ENCODE data around the gene NOX3.
"Not testable (repeated sequence)": the region's sequence is repeated elsewhere in the genome, so short reads cannot be mapped to it uniquely, and the experiment has no call there.

NOX3 gene, protein sequence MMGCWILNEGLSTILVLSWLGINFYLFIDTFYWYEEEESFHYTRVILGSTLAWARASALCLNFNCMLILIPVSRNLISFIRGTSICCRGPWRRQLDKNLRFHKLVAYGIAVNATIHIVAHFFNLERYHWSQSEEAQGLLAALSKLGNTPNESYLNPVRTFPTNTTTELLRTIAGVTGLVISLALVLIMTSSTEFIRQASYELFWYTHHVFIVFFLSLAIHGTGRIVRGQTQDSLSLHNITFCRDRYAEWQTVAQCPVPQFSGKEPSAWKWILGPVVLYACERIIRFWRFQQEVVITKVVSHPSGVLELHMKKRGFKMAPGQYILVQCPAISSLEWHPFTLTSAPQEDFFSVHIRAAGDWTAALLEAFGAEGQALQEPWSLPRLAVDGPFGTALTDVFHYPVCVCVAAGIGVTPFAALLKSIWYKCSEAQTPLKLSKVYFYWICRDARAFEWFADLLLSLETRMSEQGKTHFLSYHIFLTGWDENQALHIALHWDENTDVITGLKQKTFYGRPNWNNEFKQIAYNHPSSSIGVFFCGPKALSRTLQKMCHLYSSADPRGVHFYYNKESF

DNA sequence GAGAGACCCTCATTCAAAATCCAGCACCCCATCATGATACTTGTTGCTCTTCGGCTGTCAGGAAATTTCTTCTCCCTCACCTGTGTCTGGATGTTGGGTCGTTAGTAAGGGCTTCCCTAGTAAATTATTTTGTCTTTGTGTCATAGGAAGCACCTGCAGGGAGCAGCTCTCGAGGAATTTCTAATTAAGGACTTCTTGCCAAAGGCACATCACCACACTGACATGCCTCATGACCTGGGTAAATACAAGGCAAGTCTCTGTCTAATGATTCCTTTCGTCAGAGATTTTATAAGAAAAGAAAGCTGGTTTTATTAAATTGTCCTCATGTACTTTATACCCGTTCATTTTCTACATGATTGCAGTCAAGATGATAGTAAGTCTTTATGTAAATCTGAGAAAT lies at the start of gene NOX3:
Gene NOX3, minus strand, starts transcription at position 74 of the 400 bp plus-strand sequence. Its CDS starts 39 bp downstream, at position 35.
- no peaks in the 10 kb centered on the region for H3K27me3 Mint-ChIP-seq
- H3K4me3 Mint-ChIP-seq = no peak within 1 kb of the TSS
- H3K27ac Mint-ChIP-seq = no peak within 1 kb of the TSS
- DNase-seq = no peak
- H3K9me3 Mint-ChIP-seq = no peaks in the 10 kb centered on the region
- no peaks in the 10 kb centered on the region for H3K4me1 Mint-ChIP-seq
- CTCF ChIA-PET = no interaction called here
- H3K36me3 Mint-ChIP-seq = no peaks in the 10 kb centered on the region

DNA sequence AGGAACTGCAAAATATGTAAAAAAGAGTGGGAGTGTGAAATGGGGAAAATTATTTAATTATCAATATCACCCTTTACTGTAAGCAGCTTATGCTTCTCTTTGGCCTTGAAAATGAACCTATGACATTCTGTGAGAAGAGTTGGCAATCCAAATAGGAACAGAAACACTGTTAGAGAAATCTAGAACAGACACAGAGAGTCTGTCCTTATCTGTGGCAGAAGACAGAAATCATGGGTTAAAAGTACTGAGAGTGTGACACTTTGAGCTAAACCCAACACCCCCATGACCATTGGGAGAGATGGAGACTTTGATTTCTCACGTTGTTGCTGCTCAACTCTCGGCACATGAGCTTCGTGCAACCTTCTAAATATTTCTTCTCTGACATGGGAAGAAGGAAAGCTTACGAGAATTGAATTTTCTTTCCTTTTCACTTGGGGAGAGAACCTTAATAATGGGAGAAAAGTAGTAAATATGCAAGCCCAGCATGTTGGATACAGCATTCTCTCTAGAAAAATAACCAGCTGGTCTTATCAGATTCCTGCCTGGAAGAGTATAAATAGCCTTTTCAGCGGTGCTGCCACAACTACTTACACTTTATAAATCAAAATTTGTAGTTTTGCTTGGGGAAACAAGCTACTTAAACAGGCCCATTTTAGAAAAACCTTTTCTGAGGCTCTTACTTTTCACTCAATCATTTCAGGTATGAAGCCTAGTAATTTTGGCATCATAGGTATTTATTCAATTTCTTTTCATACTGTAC lies 49.4 kb upstream of the NOX3 start:
- Mint-ChIP-seq H3K9me3 (peaks cover 5% of the 10 kb centered on the region), H3K27ac (no peak overlapping the region), H3K36me3 (no peaks in the 10 kb centered on the region), H3K27me3 (no peaks in the 10 kb centered on the region), H3K4me3 (no peak overlapping the region), H3K4me1 (no peaks in the 10 kb centered on the region)
- DNase-seq = no peak
- CTCF ChIA-PET = interaction anchor here (0.7 kb wide), 1 partner anchor 19 kb away, joined by 3 read pairs; no protein-coding TSS in a partner anchor

DNA sequence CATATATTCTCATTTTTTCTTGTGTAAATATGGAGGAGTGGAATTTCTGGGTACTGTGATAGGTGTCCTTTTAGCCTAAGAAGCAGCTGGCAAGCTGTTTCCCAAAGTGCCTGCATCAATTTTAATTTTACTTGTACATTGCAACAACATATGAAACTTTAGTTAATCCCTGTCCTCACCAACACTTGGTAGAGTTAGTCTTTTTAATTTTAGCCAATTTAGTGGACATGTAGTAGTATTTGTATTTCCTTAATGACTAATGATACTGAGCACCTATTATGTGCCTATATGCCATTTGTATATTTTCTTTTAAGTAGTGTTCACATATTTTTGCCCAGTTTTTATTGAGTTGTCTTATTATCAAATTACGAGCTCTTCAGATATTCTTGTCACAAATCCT lies 46.8 kb upstream of the NOX3 start:
- no peak for DNase-seq
- H3K4me3 Mint-ChIP-seq = no peak overlapping the region
- CTCF ChIA-PET = no interaction called here
- no peak overlapping the region for H3K27ac Mint-ChIP-seq
- H3K36me3 Mint-ChIP-seq = no peaks in the 10 kb centered on the region
- no peaks in the 10 kb centered on the region for H3K4me1 Mint-ChIP-seq
- H3K27me3 Mint-ChIP-seq = no peaks in the 10 kb centered on the region
- H3K9me3 Mint-ChIP-seq = peaks cover 5% of the 10 kb centered on the region

DNA sequence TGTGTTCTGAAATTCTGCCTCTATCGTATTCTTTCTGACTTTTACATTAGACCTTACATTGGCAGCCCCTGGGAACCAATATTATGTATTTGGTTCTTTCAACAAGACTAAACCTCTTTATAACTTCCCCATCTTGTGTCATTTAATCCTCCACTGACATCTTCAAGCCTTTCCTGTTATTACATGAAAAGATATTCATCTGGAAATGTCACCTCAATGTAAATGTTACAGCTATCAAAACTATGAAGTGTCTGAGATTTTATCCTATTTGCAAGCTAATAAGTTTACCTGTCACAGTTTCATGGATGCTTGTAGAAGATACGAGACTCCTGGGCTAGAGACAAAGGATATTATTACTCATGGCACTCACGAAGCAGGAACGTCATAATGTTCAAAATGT lies 43.9 kb upstream of the NOX3 start:
- H3K27me3 Mint-ChIP-seq = no peaks in the 10 kb centered on the region
- no peak overlapping the region for H3K4me3 Mint-ChIP-seq
- peaks cover 5% of the 10 kb centered on the region for H3K9me3 Mint-ChIP-seq
- no peaks in the 10 kb centered on the region for H3K4me1 Mint-ChIP-seq
- CTCF ChIA-PET = interaction anchor here (1.3 kb wide), 1 partner anchor 171 kb away, joined by 3 read pairs; no protein-coding TSS in a partner anchor
- no peak for DNase-seq
- no peak overlapping the region for H3K27ac Mint-ChIP-seq
- no peaks in the 10 kb centered on the region for H3K36me3 Mint-ChIP-seq

DNA sequence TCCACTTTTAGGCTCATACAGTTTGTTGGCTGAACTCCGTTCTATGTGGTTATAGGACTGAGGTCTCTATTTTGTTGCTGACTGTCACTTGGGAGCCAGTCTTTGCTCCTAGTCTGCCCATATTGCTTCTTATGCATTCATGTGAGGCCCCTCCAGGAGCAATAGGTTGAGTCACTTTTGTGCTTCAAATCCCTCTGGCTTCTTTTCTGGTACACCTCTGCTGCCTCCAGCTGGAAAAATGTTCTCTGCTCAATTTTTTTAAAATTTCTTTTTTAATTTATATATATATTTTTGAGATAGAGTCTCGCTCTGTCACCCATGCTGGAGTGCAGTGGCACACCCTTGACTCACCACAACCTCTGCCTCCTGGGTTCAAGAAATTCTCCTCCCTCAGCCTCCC lies 42.7 kb upstream of the NOX3 start:
- CTCF ChIA-PET = interaction anchor here (0.6 kb wide), 1 partner anchor 290 kb away, joined by 3 read pairs; no protein-coding TSS in a partner anchor
- no peaks in the 10 kb centered on the region for H3K4me1 Mint-ChIP-seq

DNA sequence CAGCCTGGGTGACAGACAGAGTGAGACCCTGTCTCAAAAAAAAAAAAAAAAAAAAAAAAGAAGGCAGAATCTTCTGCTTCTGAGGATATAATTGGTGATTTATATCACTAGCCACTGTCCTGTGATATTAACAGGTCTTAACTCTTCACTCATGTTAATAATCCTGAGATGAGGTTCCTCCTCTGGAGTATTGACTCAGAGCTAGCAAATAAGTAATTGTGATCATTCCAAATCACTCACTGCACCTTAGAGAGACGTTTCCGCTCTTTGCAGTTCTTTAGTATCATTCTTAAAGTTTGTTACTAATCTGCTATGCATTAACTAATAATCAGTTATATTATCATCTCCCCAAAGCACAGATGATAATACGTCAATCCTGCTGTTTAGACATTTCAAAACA lies 41.6 kb upstream of the NOX3 start:
- no peaks in the 10 kb centered on the region for H3K4me1 Mint-ChIP-seq
- H3K4me3 Mint-ChIP-seq = no peak overlapping the region
- no peak overlapping the region for H3K27ac Mint-ChIP-seq
- DNase-seq = no peak
- CTCF ChIA-PET = no interaction called here
- H3K36me3 Mint-ChIP-seq = no peaks in the 10 kb centered on the region
- no peaks in the 10 kb centered on the region for H3K27me3 Mint-ChIP-seq
- H3K9me3 Mint-ChIP-seq = peaks cover 2% of the 10 kb centered on the region

More for the DNA sequence above, 42.7 kb upstream of the NOX3 start:
- Mint-ChIP-seq H3K9me3 (peaks cover 5% of the 10 kb centered on the region), H3K4me3 (no peak overlapping the region), H3K36me3 (no peaks in the 10 kb centered on the region), H3K27me3 (no peaks in the 10 kb centered on the region), H3K27ac (no peak overlapping the region)
- no peak for DNase-seq

DNA sequence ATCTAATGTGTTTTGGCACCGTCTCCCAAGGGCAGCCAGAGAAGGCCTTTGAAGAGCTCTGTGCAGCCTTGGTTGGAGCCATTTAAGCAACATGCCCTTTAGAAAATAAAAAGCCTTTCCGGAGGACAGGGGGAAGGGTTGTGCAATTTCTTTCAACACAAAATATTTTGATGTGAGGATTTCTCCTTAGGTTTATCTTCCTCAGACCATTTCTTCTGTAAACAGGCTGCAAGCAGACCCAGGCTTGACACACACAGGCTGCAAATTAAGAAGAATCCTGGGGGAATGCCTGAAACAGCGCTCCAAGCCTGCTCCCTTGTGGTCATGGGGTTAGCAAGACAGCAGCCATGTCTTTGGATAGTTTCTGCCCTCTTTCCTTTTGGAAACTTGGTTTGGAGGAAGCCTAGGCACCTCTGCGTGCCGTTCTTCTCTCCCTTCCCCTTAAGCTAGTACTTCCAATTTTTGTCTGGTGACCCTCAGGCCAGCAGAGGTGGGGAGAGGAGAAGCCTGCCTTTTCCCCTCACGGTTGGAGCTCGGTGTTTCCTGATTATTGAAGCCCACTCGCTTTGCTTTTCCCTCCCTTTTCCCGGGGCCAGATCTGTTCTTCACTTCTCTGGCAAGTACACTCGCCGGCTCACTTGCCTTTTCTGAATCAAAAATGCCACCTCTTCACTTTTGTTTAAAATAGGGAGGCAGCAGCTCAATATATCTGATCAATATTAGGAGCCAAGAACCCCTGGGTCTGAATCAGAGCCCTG lies 39.6 kb upstream of the NOX3 start:
- H3K4me3 Mint-ChIP-seq = no peak overlapping the region
- DNase-seq = no peak
- H3K36me3 Mint-ChIP-seq = no peaks in the 10 kb centered on the region
- H3K27ac Mint-ChIP-seq = no peak overlapping the region
- H3K9me3 Mint-ChIP-seq = peaks cover 1% of the 10 kb centered on the region
- H3K27me3 Mint-ChIP-seq = no peaks in the 10 kb centered on the region
- H3K4me1 Mint-ChIP-seq = no peaks in the 10 kb centered on the region
- CTCF ChIA-PET = no interaction called here

DNA sequence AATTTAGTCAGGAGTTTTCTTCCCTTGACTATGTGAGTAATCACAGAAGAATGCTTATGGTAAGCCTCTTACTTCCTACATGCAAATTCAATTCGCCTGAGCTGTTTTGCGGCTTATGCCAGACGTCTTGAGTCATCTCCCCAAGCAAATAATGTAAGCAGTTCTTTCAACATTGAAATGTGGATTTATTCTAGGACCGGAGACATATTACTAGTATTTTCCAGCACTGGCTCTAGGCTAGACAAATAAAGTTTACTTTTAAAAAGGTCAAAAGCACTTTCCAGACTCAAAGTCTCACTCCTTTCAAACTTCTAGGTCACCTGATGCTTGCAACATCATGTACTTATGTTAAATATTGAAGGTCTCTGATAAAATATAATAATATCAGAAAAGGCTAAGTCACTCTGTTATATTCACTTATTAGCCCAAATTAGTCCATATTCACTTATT lies 38.1 kb upstream of the NOX3 start:
- DNase-seq = no peak
- Mint-ChIP-seq H3K4me3 (no peak overlapping the region), H3K36me3 (no peaks in the 10 kb centered on the region), H3K9me3 (peaks cover 1% of the 10 kb centered on the region), H3K27ac (no peak overlapping the region), H3K27me3 (no peaks in the 10 kb centered on the region), H3K4me1 (no peaks in the 10 kb centered on the region)
- CTCF ChIA-PET = no interaction called here

DNA sequence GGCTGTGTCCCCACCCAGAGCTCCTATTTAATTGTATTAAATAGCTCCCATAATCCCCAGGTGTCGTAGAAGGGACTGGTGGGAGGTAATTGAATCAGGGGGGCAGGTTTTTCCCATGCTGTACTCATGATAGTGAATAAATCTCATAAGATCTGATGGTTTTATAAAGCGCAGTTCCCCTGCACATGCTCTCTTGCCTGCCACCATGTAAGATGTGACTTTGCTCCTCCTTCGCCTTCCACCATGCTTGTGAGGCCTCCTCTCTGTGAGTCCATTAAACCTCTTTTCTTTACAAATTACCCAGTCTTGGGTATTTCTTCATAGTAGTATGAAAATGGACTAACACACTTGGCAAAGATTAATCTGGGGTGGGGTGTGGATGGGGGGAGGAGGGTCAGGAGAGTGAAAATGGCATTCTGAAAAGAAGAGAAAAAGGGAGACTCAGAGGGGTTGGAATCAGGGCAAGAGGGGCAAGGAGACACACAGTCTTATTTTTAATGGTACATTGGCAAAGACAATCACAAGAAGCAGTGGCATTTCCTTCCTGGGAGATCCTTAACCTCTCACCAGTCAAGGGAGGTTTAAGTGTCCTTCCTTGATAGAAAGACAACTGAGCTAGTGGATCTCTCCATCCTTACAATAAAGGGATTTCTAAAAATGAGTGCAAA lies 37.5 kb upstream of the NOX3 start:
- no peaks in the 10 kb centered on the region for H3K4me1 Mint-ChIP-seq
- no peaks in the 10 kb centered on the region for H3K27me3 Mint-ChIP-seq
- H3K9me3 Mint-ChIP-seq = peaks cover 1% of the 10 kb centered on the region
- H3K36me3 Mint-ChIP-seq = no peaks in the 10 kb centered on the region
- CTCF ChIA-PET = no interaction called here
- DNase-seq = no peak
- no peak overlapping the region for H3K4me3 Mint-ChIP-seq
- no peak overlapping the region for H3K27ac Mint-ChIP-seq

DNA sequence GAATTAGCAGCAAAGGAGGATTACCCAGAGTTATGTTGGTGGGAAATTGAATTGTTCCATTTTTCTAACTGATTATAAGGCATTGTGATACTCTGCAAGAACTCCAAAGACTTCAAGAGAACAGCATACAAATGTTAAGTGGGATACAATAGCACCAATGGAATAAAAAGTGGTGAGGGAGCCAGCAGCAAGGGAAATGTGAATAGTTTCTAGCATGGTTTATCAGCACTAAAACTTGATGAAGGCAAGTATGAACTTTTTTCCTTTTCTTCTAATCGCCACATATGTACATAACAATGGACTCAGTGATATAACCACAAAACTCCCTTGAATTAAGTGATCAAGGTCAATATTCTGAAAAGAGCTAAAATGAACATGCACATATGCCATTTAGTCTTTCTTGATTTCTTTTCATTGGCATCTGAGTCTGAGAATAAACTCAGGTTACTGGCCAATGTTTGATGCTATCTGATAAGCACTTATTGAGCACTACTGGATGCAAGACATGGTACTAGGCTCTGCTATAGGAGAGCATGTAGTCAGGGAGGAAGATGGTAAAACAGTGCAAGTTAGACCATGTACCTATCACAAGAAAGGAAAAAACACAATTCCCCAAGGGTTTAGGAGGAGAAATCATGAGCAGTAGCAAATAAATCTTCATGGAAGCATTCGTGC lies 36.6 kb upstream of the NOX3 start:
- peaks cover 1% of the 10 kb centered on the region for H3K9me3 Mint-ChIP-seq
- no peaks in the 10 kb centered on the region for H3K36me3 Mint-ChIP-seq
- no peak overlapping the region for H3K4me3 Mint-ChIP-seq
- CTCF ChIA-PET = no interaction called here
- H3K4me1 Mint-ChIP-seq = no peaks in the 10 kb centered on the region
- H3K27me3 Mint-ChIP-seq = no peaks in the 10 kb centered on the region
- DNase-seq = no peak
- H3K27ac Mint-ChIP-seq = no peak overlapping the region

DNA sequence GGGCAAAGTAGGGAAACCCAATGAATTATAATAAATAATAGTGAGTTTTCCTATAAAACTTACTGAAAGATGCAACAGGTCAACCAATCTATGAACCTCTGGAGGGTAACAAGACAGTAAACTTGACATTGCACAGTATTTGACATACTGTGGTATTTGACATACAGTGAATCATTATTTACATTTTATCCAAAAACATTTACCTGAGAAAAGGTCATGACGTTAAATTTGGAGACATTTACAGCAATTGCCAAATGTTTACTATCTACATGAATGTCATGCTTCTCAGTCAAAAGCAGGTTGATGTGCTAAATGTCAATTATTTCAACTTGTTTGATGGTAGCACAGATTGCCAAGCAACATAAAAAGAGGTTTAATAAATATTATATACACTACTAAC lies 35.8 kb upstream of the NOX3 start:
- Mint-ChIP-seq H3K27ac (no peak overlapping the region), H3K4me1 (no peaks in the 10 kb centered on the region), H3K4me3 (no peak overlapping the region), H3K36me3 (no peaks in the 10 kb centered on the region), H3K27me3 (no peaks in the 10 kb centered on the region), H3K9me3 (peaks cover 1% of the 10 kb centered on the region)
- CTCF ChIA-PET = no interaction called here
- no peak for DNase-seq

DNA sequence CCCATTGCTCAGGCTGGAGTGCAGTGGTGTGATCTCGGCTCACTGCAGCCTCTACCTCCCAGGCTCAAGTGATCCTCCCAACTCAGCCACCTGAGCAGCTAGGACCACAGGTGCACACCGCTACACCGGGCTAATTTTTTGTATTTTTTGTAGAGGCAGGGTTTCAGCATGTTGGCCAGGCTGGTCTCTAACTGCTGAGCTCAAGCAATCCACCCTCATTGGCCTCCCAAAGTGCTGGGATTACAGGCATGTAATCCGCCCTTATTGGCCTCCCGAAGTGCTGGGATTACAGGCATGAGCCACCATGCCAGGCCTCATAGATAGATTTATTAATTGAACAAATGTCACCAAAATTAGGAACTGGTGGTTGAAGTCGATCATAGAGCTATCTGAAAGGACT lies 32.6 kb upstream of the NOX3 start:
- H3K36me3 Mint-ChIP-seq, H3K4me3 Mint-ChIP-seq: not testable (repeated sequence)

DNA sequence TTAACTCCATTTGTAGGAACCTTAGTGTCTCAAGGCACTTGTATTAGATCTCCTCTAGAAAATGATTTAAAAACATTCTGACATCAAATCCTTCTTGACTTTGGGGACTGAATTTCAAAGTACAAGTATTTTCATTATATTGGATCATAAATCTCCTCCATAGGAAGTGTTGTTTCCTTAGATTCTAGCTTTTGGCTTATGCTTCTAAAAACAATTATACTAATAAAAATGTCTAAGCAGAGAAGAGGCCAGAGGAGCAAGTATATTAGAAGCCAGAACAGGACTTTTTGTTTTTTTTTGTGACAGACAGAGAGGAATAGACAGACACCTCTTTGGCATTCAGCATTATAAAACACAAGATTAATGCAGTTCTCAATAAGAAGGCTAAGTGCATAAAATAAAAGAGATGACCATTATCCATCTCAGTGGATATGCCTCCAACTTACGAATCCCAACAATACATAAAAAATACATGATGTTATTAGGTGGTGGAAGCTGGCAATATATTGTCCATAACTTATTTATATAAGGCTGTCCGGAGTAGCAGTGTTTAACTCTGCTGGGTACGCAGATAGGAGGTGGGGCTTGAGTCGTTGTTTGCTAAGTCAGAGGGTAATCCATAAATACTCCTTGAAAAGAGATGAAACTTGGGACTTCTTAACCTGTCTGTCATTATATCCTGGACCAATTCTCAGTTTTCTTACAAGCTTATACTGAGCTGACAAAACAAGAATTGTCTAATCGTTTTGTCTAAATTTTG lies 31.9 kb upstream of the NOX3 start:
- DNase-seq = no peak
- Mint-ChIP-seq H3K27me3 (no peaks in the 10 kb centered on the region), H3K36me3 (no peaks in the 10 kb centered on the region), H3K27ac (no peak overlapping the region), H3K4me3 (no peak overlapping the region), H3K4me1 (no peaks in the 10 kb centered on the region), H3K9me3 (peaks cover 1% of the 10 kb centered on the region)
- CTCF ChIA-PET = no interaction called here

More for the DNA sequence above, 32.6 kb upstream of the NOX3 start:
- H3K27me3 Mint-ChIP-seq, H3K9me3 Mint-ChIP-seq, DNase-seq, CTCF ChIA-PET, H3K4me1 Mint-ChIP-seq, H3K27ac Mint-ChIP-seq: not testable (repeated sequence)
